HG02852 (cell line): Measurements from ENCODE around the gene NANOGP8.
"Not testable (repeated sequence)": the region's sequence is repeated elsewhere in the genome, so short reads cannot be mapped to it uniquely, and the experiment has no call there.

Source experiments
- ATAC-seq: cut with Tn5 transposase; IDR thresholded peaks from one replicate; pipeline ENCODE4 v1.9.1; 2021; ENCODE audit warnings: mild to moderate bottlenecking, moderate library complexity; ENCODE audit not compliant: unreplicated experiment

Gene NANOGP8

GRCh38 chr15:35085176-35085919 lies at the start of gene NANOGP8:
NANOGP8 (minus strand) TSS chr15:35085295; CDS start chr15:35085110, 185 bp downstream.
- not testable (repeated sequence) for ATAC-seq

- no peak for ATAC-seq
Measured at GRCh38 chr15:35134299-35134698, 49.2 kb upstream of the NANOGP8 start.

GRCh38 chr15:35130245-35130644 lies 45.1 kb upstream of the NANOGP8 start:
- no peak for ATAC-seq

GRCh38 chr15:35129361-35129760 lies 44.3 kb upstream of the NANOGP8 start:
- ATAC-seq, result no peak

- ATAC-seq, result no peak
Measured at GRCh38 chr15:35127717-35128116, 42.6 kb upstream of the NANOGP8 start.

- no peak for ATAC-seq
Measured at GRCh38 chr15:35126236-35126635, 41.1 kb upstream of the NANOGP8 start.

GRCh38 chr15:35123743-35124142 lies 38.6 kb upstream of the NANOGP8 start:
- ATAC-seq, result no peak

GRCh38 chr15:35121611-35122359 lies 36.7 kb upstream of the NANOGP8 start:
- ATAC-seq, result no peak

GRCh38 chr15:35120173-35120572 lies 35.1 kb upstream of the NANOGP8 start:
- no peak for ATAC-seq

- ATAC-seq, result no peak
Measured at GRCh38 chr15:35118960-35119359, 33.9 kb upstream of the NANOGP8 start.

- no peak for ATAC-seq
Measured at GRCh38 chr15:35117543-35118265, 32.6 kb upstream of the NANOGP8 start.

- no peak for ATAC-seq
Measured at GRCh38 chr15:35115155-35115725, 30.1 kb upstream of the NANOGP8 start.

GRCh38 chr15:35112346-35112745 lies 27.3 kb upstream of the NANOGP8 start:
- ATAC-seq, result no peak

- no peak for ATAC-seq
Measured at GRCh38 chr15:35111861-35112260, 26.8 kb upstream of the NANOGP8 start.

GRCh38 chr15:35108453-35108852 lies 23.4 kb upstream of the NANOGP8 start:
- no peak for ATAC-seq

GRCh38 chr15:35107561-35107960 lies 22.5 kb upstream of the NANOGP8 start:
- no peak for ATAC-seq

- ATAC-seq, result no peak
Measured at GRCh38 chr15:35107122-35107521, 22.0 kb upstream of the NANOGP8 start.

GRCh38 chr15:35104526-35105147 lies 19.5 kb upstream of the NANOGP8 start:
- ATAC-seq, result no peak

GRCh38 chr15:35102186-35102585 lies 17.1 kb upstream of the NANOGP8 start:
- no peak for ATAC-seq

GRCh38 chr15:35101335-35101734 lies 16.2 kb upstream of the NANOGP8 start:
- no peak for ATAC-seq

GRCh38 chr15:35098737-35099136 lies 13.6 kb upstream of the NANOGP8 start:
- ATAC-seq, result no peak
